Right atrium auricular region (tissue), 2 donors: ENCODE measurements around the gene ARHGDIB. TPM values are rescaled to one million over a fixed set of nuclear protein-coding genes. Genes with fewer than 3 reads are reported as not detected.

ENCODE experiments used
- DNase-seq: peaks from one replicate; pipeline ENCODE4 v3.0.0-alpha.2; 2019; ENCODE audit warnings: low spot score
- H3K27ac ChIP-seq, 2 donors: fragments of 200-600 bp; sonication (generic); 1 replicate in 1 of 2; 2 replicates in 1 of 2; pipeline ENCODE4 v1.5.1; 2016 to 2019
- H3K27me3 ChIP-seq, 2 donors: fragments of 200-600 bp; sonication (generic); one replicate each; pipeline versions ENCODE4 v1.5.1 to v1.6.0; 2017 to 2019
- H3K36me3 ChIP-seq: fragments of 200-600 bp; sonication (generic); one replicate; pipeline ENCODE4 v1.5.1; 2016
- H3K4me1 ChIP-seq, 2 donors: fragments of 200-600 bp; sonication (generic); one replicate each; pipeline versions ENCODE4 v1.5.1 to v1.6.0; 2017 to 2019
- H3K4me3 ChIP-seq, 2 donors: fragments of 200-600 bp; sonication (generic); 1 replicate in 1 of 2; 2 replicates in 1 of 2; pipeline ENCODE4 v1.5.1; 2017 to 2019; ENCODE audit warnings: mild to moderate bottlenecking in 1 of 2, moderate library complexity in 1 of 2
- H3K9me3 ChIP-seq, 2 donors: fragments of 200-600 bp; sonication (generic); one replicate each; pipeline ENCODE4 v1.5.1; 2019
- CTCF ChIP-seq, 2 donors: fragments of 200-600 bp; sonication (generic); IDR thresholded peaks; one replicate each; pipeline ENCODE4 v1.5.1; 2019; ENCODE audit warnings: antibody characterized with exemption in 2 of 2
- total RNA-seq, 2 donors: library from RNA; depleted of rRNA; stranded (reverse); fragments of >200 nt; gene quantifications; one replicate each; pipeline ENCODE4 v1.1.0, GENCODE V29; 2016

The ARHGDIB gene
- total RNA-seq, 2 donors from 2014 or later = 69.5 to 124 TPM

GRCh38 chr12:14931791-14932560 lies 29.4 kb downstream of the ARHGDIB start:
- Histone ChIP-seq H3K4me1 (no peaks in the 10 kb centered on the region), H3K27ac (no peak overlapping the region), H3K27me3 (no peaks in the 10 kb centered on the region), H3K9me3 (no peaks in the 10 kb centered on the region), H3K36me3 (no peaks in the 10 kb centered on the region), H3K4me3 (no peak overlapping the region)
- no peak for DNase-seq
- TF ChIP-seq CTCF (IDR thresholded peaks at IDR 0.05) = no peak

- TF ChIP-seq CTCF (IDR thresholded peaks at IDR 0.05) = no peak
- H3K27me3 ChIP-seq = no peaks in the 10 kb centered on the region
- H3K27ac ChIP-seq = no peak overlapping the region
- H3K36me3 ChIP-seq = no peaks in the 10 kb centered on the region
- H3K9me3 ChIP-seq = no peaks in the 10 kb centered on the region
- H3K4me3 ChIP-seq = no peak overlapping the region
- no peak for DNase-seq
- no peaks in the 10 kb centered on the region for H3K4me1 ChIP-seq
Measured at GRCh38 chr12:14931359-14931758, 30.0 kb downstream of the ARHGDIB start.

GRCh38 chr12:14930299-14930698 lies 31.1 kb downstream of the ARHGDIB start:
- Histone ChIP-seq H3K36me3 (no peaks in the 10 kb centered on the region), H3K9me3 (no peaks in the 10 kb centered on the region), H3K27me3 (no peaks in the 10 kb centered on the region), H3K4me3 (no peak overlapping the region), H3K4me1 (no peaks in the 10 kb centered on the region), H3K27ac (no peak overlapping the region)
- no peak for TF ChIP-seq CTCF (IDR thresholded peaks at IDR 0.05)
- DNase-seq = no peak

GRCh38 chr12:14928931-14929330 lies 32.5 kb downstream of the ARHGDIB start:
- Histone ChIP-seq H3K36me3 (no peaks in the 10 kb centered on the region), H3K27me3 (no peaks in the 10 kb centered on the region), H3K4me3 (no peak overlapping the region), H3K27ac (no peak overlapping the region), H3K9me3 (no peaks in the 10 kb centered on the region), H3K4me1 (no peaks in the 10 kb centered on the region)
- no peak for DNase-seq
- no peak for TF ChIP-seq CTCF (IDR thresholded peaks at IDR 0.05)

- no peak for DNase-seq
- H3K4me1 ChIP-seq = no peaks in the 10 kb centered on the region
- no peaks in the 10 kb centered on the region for H3K36me3 ChIP-seq
- H3K9me3 ChIP-seq = no peaks in the 10 kb centered on the region
- H3K27me3 ChIP-seq = no peaks in the 10 kb centered on the region
- TF ChIP-seq CTCF (IDR thresholded peaks at IDR 0.05) = no peak
- no peak overlapping the region for H3K27ac ChIP-seq
- no peak overlapping the region for H3K4me3 ChIP-seq
Measured at GRCh38 chr12:14927267-14927666, 34.1 kb downstream of the ARHGDIB start.

- Histone ChIP-seq H3K4me3 (no peak overlapping the region), H3K4me1 (no peaks in the 10 kb centered on the region), H3K9me3 (no peaks in the 10 kb centered on the region), H3K36me3 (no peaks in the 10 kb centered on the region), H3K27me3 (no peaks in the 10 kb centered on the region), H3K27ac (no peak overlapping the region)
- no peak for TF ChIP-seq CTCF (IDR thresholded peaks at IDR 0.05)
- DNase-seq = no peak
Measured at GRCh38 chr12:14924541-14924940, 36.9 kb downstream of the ARHGDIB start.
